Liver (tissue), 9 donors: ENCODE data around the gene SLC9A8. TPM values are rescaled to one million over a fixed set of nuclear protein-coding genes. Genes with fewer than 3 reads are reported as not detected.

Source experiments
- DNase-seq: peaks from one replicate; pipeline ENCODE4 v3.0.0-alpha.2; 2017; ENCODE audit warnings: low spot score
- H3K27ac ChIP-seq, 2 donors: one replicate each; pipeline ENCODE4 v1.7.0; 2013; ENCODE audit warnings: inconsistent platforms in 2 of 2, low read length in 2 of 2, control low read depth in 1 of 2, low read depth in 1 of 2, mild to moderate bottlenecking in 1 of 2
- H3K27me3 ChIP-seq, 4 donors: one replicate each; pipeline versions ENCODE4 v1.6.1 to v1.7.0; 2013; ENCODE audit warnings: low read length in 3 of 4, inconsistent platforms in 1 of 4, mild to moderate bottlenecking in 1 of 4, moderate library complexity in 1 of 4; ENCODE audit not compliant: control insufficient read depth in 4 of 4, insufficient read depth in 4 of 4
- H3K36me3 ChIP-seq, 4 donors: one replicate each; pipeline versions ENCODE4 v1.6.1 to v1.7.0; 2013; ENCODE audit warnings: low read length in 3 of 4, mild to moderate bottlenecking in 3 of 4, low read depth in 1 of 4, moderate library complexity in 1 of 4; ENCODE audit not compliant: control insufficient read depth in 4 of 4, insufficient read depth in 3 of 4
- H3K4me1 ChIP-seq, 4 donors: one replicate each; pipeline versions ENCODE4 v1.6.1 to v1.7.0; 2013; ENCODE audit warnings: low read length in 3 of 4, mild to moderate bottlenecking in 3 of 4, moderate library complexity in 1 of 4; ENCODE audit not compliant: control insufficient read depth in 4 of 4, insufficient read depth in 4 of 4
- H3K4me3 ChIP-seq, 3 donors: one replicate each; pipeline versions ENCODE4 v1.6.1 to v1.7.0; 2013; ENCODE audit warnings: low read length in 3 of 3, control low read depth in 1 of 3, low read depth in 1 of 3, mild to moderate bottlenecking in 1 of 3
- H3K9ac ChIP-seq, 2 donors: one replicate each; pipeline ENCODE4 v1.7.0; 2013; ENCODE audit warnings: low read length in 2 of 2, mild to moderate bottlenecking in 2 of 2, moderate library complexity in 2 of 2, control low read depth in 1 of 2, low read depth in 1 of 2
- H3K9me3 ChIP-seq, 4 donors: one replicate each; pipeline versions ENCODE4 v1.6.1 to v1.7.0; 2013; ENCODE audit warnings: low read length in 3 of 4; ENCODE audit not compliant: control insufficient read depth in 4 of 4
- EGR1 ChIP-seq, 2 donors: IDR thresholded peaks; 2 replicates each; pipeline ENCODE4 v1.6.1; 2016 to 2018; ENCODE audit warnings: antibody characterized with exemption in 2 of 2, low read depth in 2 of 2
- FOXA1 ChIP-seq: IDR thresholded peaks from 2 replicates; pipeline ENCODE4 v1.6.1; 2016; ENCODE audit warnings: antibody characterized with exemption
- FOXA2 ChIP-seq: IDR thresholded peaks from 2 replicates; pipeline ENCODE4 v1.6.1; 2016; ENCODE audit warnings: antibody characterized with exemption
- GABPA ChIP-seq, 2 donors: IDR thresholded peaks in 1 of 2; conservative IDR thresholded peaks in 1 of 2; 2 replicates each; pipeline ENCODE4 v1.6.1; 2016; ENCODE audit warnings: antibody characterized with exemption in 2 of 2, mild to moderate bottlenecking in 1 of 2, moderate library complexity in 1 of 2
- HNF4A ChIP-seq, 2 donors: conservative IDR thresholded peaks; 2 replicates each; pipeline ENCODE4 v1.6.1; 2016; ENCODE audit warnings: antibody characterized with exemption in 2 of 2, mild to moderate bottlenecking in 2 of 2
- HNF4G ChIP-seq: IDR thresholded peaks from 2 replicates; pipeline ENCODE4 v1.6.1; 2016; ENCODE audit warnings: antibody characterized with exemption
- JUND ChIP-seq, 2 donors: IDR thresholded peaks; 2 replicates each; pipeline ENCODE4 v1.6.1; 2016; ENCODE audit warnings: antibody characterized with exemption in 2 of 2
- NR2F2 ChIP-seq: IDR thresholded peaks from 2 replicates; pipeline ENCODE4 v1.6.1; 2016; ENCODE audit warnings: antibody characterized with exemption
- RAD21 ChIP-seq, 2 donors: IDR thresholded peaks; 2 replicates each; pipeline ENCODE4 v1.6.1; 2016; ENCODE audit warnings: antibody characterized with exemption in 2 of 2, mild to moderate bottlenecking in 2 of 2
- RXRA ChIP-seq, 2 donors: IDR thresholded peaks; 2 replicates each; pipeline ENCODE4 v1.6.1; 2017 to 2018; ENCODE audit warnings: antibody characterized with exemption in 2 of 2, mild to moderate bottlenecking in 1 of 2
- SP1 ChIP-seq: IDR thresholded peaks from 2 replicates; pipeline ENCODE4 v1.6.1; 2018; ENCODE audit warnings: antibody characterized with exemption, mild to moderate bottlenecking
- TAF1 ChIP-seq: conservative IDR thresholded peaks from 2 replicates; pipeline ENCODE4 v1.6.1; 2016; ENCODE audit warnings: antibody characterized with exemption, mild to moderate bottlenecking
- YY1 ChIP-seq: IDR thresholded peaks from 2 replicates; pipeline ENCODE4 v1.6.1; 2016; ENCODE audit warnings: antibody characterized with exemption, mild to moderate bottlenecking
- WGBS: extraction: QIAGEN DNeasy Blood & Tissue Kit; methylation state at CpG from one replicate; pipeline ENCODE4 v1.1.7; 2013; 5-methylcytosine and 5-hydroxymethylcytosine counted together
- polyA plus RNA-seq, 2 donors: library from polyadenylated mRNA; stranded (reverse) in 1 of 2; unstranded in 1 of 2; fragments of 200-250 nt in 1 of 2; fragments of >200 nt in 1 of 2; fragmentation: Nextera tagmentation in 1 of 2; extraction: Ambion mirVana in 1 of 2; gene quantifications; one replicate each; pipeline versions ENCODE4 v1.2.1 to v1.2.3, GENCODE V29; 2013 to 2015
- total RNA-seq, 2 donors: library from RNA; depleted of rRNA; stranded (reverse); fragments of >200 nt; gene quantifications; one replicate each; pipeline ENCODE4 v1.2.3, GENCODE V29; 2014
- TF ChIP-seq, protein P1 (sequence below): fragments of 150-350 bp; IDR thresholded peaks from 2 replicates; pipeline ENCODE4 v1.5.1; 2017; ENCODE audit warnings: improper control_type of control experiment, low read depth, low read length; ENCODE audit not compliant: missing input control
- TF ChIP-seq, protein P2 (sequence below): IDR thresholded peaks from 2 replicates; pipeline ENCODE4 v1.6.1; 2016; ENCODE audit warnings: antibody characterized with exemption
- TF ChIP-seq, protein P3 (sequence below): IDR thresholded peaks from 2 replicates; pipeline ENCODE4 v1.6.1; 2016; ENCODE audit warnings: antibody characterized with exemption
- TF ChIP-seq, protein P4 (sequence below): IDR thresholded peaks from 2 replicates; pipeline ENCODE4 v1.6.1; 2016; ENCODE audit warnings: antibody characterized with exemption
- TF ChIP-seq, protein P5 (sequence below): IDR thresholded peaks from 2 replicates; pipeline ENCODE4 v1.6.1; 2016; ENCODE audit warnings: antibody characterized with exemption, mild to moderate bottlenecking
- donor health status: healthy.
- donor health status: healthy.
- donor health status: healthy.
- donor health status: healthy.
- donor health status: healthy.

The SLC9A8 gene
- total and polyA plus RNA-seq, 4 donors: 4.0 to 9.5 (median 8.6) TPM

DNA sequence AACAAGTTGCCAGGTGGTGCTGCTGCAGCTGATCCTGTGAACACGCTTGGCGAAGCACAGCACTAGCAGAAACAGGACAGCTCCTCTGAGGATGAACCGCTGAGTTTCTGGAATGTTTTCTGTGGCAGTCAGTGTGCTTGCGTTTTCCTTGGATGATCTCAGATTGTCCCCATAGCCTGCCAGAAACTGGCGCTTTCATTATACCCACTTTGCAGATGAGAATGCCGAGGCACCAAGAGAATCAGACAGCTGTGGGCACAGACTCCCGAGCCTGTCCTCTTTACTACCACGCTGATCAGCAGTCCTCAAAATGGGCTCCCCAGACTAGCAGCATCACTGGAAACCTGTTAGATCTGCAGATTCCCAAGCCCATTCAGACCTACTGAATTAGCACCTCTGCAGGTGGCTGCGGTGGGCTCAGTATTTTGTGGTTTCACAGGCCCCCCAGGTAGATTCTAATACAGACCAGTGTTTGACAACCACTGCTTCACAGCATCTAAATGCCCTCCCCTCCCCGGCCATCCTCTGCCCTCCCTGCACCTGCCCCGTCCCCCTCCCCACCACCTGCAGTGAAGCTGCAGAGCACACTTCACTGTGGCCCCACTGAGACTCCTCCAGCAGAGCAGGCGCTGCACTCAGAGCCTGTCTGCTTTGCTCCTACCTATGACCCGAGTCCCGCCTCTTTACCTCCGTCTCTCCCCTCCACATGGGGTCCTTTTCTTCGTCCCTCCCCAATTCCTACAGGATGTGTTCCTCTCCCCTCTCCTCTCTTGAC, 73.1 kb downstream of the SLC9A8 start:
- Histone ChIP-seq H3K27me3 (no peaks in the 10 kb centered on the region), H3K36me3 (peaks cover 2 to 40% (median 17%) of the 10 kb centered on the region in 4 donors), H3K9me3 (no peaks in the 10 kb centered on the region), H3K4me3 (no peak overlapping the region), H3K9ac (no peak overlapping the region), H3K27ac (no peak overlapping the region), H3K4me1 (peaks cover 3 to 17% (median 9%) of the 10 kb centered on the region in 4 donors)
- TF ChIP-seq HNF4G: no peak
- TF ChIP-seq, protein P1, sequence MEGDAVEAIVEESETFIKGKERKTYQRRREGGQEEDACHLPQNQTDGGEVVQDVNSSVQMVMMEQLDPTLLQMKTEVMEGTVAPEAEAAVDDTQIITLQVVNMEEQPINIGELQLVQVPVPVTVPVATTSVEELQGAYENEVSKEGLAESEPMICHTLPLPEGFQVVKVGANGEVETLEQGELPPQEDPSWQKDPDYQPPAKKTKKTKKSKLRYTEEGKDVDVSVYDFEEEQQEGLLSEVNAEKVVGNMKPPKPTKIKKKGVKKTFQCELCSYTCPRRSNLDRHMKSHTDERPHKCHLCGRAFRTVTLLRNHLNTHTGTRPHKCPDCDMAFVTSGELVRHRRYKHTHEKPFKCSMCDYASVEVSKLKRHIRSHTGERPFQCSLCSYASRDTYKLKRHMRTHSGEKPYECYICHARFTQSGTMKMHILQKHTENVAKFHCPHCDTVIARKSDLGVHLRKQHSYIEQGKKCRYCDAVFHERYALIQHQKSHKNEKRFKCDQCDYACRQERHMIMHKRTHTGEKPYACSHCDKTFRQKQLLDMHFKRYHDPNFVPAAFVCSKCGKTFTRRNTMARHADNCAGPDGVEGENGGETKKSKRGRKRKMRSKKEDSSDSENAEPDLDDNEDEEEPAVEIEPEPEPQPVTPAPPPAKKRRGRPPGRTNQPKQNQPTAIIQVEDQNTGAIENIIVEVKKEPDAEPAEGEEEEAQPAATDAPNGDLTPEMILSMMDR: no peak
- no peak for TF ChIP-seq RXRA (IDR thresholded peaks at IDR 0.05)
- no peak for TF ChIP-seq SP1
- TF ChIP-seq, protein P2, sequence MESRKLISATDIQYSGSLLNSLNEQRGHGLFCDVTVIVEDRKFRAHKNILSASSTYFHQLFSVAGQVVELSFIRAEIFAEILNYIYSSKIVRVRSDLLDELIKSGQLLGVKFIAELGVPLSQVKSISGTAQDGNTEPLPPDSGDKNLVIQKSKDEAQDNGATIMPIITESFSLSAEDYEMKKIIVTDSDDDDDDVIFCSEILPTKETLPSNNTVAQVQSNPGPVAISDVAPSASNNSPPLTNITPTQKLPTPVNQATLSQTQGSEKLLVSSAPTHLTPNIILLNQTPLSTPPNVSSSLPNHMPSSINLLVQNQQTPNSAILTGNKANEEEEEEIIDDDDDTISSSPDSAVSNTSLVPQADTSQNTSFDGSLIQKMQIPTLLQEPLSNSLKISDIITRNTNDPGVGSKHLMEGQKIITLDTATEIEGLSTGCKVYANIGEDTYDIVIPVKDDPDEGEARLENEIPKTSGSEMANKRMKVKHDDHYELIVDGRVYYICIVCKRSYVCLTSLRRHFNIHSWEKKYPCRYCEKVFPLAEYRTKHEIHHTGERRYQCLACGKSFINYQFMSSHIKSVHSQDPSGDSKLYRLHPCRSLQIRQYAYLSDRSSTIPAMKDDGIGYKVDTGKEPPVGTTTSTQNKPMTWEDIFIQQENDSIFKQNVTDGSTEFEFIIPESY: no peak
- TF ChIP-seq HNF4A (conservative IDR thresholded peaks at IDR 0.05): no peak
- no peak for TF ChIP-seq GABPA (IDR thresholded peaks at IDR 0.05 in 1 of 2, conservative IDR thresholded peaks at IDR 0.05 in 1 of 2)
- no peak for TF ChIP-seq RAD21 (IDR thresholded peaks at IDR 0.05)
- no peak for TF ChIP-seq JUND (IDR thresholded peaks at IDR 0.05)
- no peak for TF ChIP-seq TAF1
- TF ChIP-seq, protein P3, sequence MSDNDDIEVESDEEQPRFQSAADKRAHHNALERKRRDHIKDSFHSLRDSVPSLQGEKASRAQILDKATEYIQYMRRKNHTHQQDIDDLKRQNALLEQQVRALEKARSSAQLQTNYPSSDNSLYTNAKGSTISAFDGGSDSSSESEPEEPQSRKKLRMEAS: no peak
- TF ChIP-seq FOXA1: no peak
- no peak for TF ChIP-seq EGR1 (IDR thresholded peaks at IDR 0.05; ENCODE audit: low read depth in 2 of 2)
- TF ChIP-seq, protein P4, sequence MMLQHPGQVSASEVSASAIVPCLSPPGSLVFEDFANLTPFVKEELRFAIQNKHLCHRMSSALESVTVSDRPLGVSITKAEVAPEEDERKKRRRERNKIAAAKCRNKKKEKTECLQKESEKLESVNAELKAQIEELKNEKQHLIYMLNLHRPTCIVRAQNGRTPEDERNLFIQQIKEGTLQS: no peak
- TF ChIP-seq, protein P5, sequence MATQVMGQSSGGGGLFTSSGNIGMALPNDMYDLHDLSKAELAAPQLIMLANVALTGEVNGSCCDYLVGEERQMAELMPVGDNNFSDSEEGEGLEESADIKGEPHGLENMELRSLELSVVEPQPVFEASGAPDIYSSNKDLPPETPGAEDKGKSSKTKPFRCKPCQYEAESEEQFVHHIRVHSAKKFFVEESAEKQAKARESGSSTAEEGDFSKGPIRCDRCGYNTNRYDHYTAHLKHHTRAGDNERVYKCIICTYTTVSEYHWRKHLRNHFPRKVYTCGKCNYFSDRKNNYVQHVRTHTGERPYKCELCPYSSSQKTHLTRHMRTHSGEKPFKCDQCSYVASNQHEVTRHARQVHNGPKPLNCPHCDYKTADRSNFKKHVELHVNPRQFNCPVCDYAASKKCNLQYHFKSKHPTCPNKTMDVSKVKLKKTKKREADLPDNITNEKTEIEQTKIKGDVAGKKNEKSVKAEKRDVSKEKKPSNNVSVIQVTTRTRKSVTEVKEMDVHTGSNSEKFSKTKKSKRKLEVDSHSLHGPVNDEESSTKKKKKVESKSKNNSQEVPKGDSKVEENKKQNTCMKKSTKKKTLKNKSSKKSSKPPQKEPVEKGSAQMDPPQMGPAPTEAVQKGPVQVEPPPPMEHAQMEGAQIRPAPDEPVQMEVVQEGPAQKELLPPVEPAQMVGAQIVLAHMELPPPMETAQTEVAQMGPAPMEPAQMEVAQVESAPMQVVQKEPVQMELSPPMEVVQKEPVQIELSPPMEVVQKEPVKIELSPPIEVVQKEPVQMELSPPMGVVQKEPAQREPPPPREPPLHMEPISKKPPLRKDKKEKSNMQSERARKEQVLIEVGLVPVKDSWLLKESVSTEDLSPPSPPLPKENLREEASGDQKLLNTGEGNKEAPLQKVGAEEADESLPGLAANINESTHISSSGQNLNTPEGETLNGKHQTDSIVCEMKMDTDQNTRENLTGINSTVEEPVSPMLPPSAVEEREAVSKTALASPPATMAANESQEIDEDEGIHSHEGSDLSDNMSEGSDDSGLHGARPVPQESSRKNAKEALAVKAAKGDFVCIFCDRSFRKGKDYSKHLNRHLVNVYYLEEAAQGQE: no peak
- no peak for TF ChIP-seq FOXA2
- TF ChIP-seq YY1: no peak
- no peak for TF ChIP-seq NR2F2
- DNase-seq: no peak
- 96% methylated on average over 16 of the region's 16 CpGs for WGBS
